GM12892 (cell line): ENCODE measurements around the gene EGFR.

Experiments used
- POLR2A ChIP-seq: IDR thresholded peaks from 2 replicates; pipeline ENCODE4 v1.6.1; 2011; ENCODE audit warnings: low read depth, low read length, control low read depth
- TAF1 ChIP-seq: IDR thresholded peaks from 2 replicates; pipeline ENCODE4 v1.6.1; 2011; ENCODE audit warnings: low read depth, mild to moderate bottlenecking, control low read depth, low read length, borderline replicate concordance

- TF ChIP-seq POLR2A (no peak), TAF1 (no peak)
Measured at GRCh38 chr7:55063061-55063460, 44.2 kb downstream of the EGFR start.
